A549 treated with Hydrocortisone at 1 μM for 4 hours (cell line): ENCODE measurements around the gene ATP1A2. TPM values are rescaled to one million over a fixed set of nuclear protein-coding genes. Genes with fewer than 3 reads are reported as not detected.

ENCODE experiments used
- total RNA-seq: library from RNA; stranded (reverse); fragments of 200-300 nt; extraction: Qiagen RNA extraction; gene quantifications from 5 replicates; pipeline ENCODE4 v1.2.3, GENCODE V29; 2022

Gene ATP1A2
- total RNA-seq, result 0.06 to 0.20 TPM (median 0.09 TPM) in 5 replicates

GRCh38 chr1:160115545-160116282 is at the start of gene ATP1A2:
Gene ATP1A2 (plus strand): TSS chr1:160115759. CDS start chr1:160115862, 103 bp downstream.

DNA sequence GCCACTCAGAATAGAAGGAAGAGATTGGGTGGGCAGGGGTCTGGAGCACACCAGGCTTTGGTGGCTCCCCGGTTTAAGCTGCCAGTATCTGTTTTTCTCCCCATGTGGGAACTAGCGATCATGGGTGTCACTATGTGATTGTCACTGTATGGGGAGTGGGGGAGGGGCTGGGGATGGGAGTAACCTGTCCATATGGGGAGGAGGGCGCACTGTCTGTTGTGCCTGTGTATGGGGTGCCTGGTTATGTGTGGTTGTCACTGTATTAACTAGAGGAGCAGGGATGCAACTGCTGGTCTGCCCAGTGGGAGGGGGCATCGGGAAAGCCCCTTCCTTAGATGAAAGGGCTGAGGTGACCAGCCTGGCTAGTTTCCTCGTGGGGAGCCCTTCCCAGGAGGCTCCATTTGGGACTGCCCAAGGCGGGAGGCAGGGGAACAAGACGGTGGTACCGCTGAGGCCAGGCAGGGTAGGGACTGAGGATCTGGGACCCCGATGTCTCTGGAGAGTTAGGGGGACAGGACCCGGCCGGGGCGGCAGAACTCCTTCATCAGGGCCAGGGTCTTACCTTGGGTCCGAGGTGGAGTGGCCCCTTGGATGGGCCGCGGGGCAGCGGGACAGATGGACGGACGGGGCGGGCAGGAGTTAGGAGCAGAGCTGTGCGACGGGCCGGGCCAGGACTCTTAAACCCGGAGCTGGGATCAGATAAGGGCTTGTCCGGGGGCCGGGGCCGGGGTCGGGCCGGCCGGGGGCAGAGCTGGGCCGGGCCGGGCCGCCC is 45.9 kb upstream of the ATP1A2 start, which contains the start of gene KCNJ10:
TSS of gene KCNJ10 (minus strand) at position 701 of the 772 bp plus-strand sequence. CDS start 27,628 bp downstream, outside the sequence.

DNA sequence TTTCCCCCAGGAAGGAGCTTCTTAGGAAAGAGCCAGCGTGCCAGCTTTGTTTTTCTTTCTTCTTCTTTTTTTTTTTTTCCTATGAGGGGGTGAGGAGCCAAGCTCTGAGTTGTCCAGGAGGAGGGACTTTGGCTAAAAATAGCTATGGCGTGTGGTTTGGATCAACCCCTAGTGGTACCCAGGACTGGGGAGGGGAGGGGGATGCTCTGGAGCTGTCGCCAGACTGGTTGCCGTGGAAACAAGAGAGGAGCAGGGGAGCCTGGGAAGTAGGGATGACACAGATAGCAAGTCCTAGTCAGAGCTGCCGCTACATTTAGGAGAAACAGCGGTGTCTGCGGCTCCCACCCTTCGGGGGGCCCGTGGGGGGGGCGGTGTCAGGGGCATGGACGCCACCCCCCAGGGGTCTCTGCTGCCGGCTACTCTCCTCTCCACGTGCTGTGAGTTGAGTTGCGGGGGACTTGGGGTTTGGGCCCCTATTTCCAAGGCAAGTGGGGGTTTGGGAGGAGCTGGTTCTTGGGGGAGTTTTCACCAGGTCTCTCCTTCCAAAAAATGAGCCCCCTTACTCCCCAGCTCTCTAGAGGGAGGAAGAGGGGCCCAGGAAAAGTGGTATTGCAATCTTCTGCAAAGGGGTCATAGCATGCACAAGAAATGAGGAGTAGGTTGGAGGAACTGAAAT is 34.2 kb upstream of the ATP1A2 start, which contains the start of gene KCNJ9:
TSS of gene KCNJ9 (plus strand) at position 278 of the 676 bp plus-strand sequence. CDS start 2,493 bp downstream, outside the sequence.

DNA sequence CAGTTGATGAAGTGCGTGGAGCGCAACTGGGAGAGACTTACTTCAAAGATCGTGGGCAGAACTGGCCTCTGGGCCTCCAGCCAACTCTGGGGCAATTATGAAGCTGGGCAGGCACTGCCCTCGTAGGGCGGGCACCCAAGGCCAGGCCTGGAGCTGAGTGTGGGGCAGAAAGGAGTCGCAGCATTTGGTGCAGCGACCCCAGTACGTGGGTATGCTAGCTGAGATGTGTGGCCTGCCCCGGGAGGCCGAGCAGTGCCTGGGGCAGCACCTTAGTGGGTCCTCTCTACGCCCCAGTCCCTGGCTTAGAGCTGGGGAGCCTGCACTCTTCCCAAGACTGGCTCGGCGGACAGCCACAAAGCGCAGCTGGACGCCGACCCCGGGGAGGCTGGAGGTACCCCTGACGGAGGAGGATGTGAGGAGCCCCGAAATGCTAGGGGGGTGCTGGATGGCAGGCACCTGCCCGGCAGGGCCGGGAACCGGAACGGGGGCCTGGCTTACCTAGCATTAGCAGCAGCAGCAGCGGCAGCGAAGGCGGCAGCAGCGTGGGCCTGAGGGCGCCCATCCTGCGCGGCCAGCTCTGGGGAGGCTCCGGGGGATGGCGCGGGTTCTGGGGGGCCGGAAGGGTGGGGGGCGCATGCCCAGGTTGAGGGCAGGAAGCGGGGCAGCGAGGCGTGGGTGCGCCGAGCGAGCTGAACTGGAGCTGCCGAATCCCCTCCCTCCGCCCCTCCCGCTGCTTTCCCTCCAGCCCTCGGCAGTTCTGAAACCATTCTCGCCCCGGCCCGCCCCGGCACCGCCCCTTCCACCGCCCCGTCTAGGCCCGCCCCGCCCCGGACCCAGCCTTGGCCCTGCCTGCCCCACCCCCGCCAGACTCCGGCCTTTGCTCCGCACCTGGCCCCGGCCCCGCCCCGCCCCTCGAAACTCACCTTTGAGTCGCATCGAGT is 17.4 kb upstream of the ATP1A2 start, which contains the start of gene IGSF8:
TSS of gene IGSF8 (minus strand) at position 709 of the 941 bp plus-strand sequence. CDS start at position 562, 147 bp downstream.

GRCh38 chr1:160151303-160151702 is 35.7 kb downstream of the ATP1A2 start, which contains the start of gene ATP1A4:
Gene ATP1A4 (plus strand): TSS chr1:160151603. CDS start chr1:160152041, 438 bp downstream.

DNA sequence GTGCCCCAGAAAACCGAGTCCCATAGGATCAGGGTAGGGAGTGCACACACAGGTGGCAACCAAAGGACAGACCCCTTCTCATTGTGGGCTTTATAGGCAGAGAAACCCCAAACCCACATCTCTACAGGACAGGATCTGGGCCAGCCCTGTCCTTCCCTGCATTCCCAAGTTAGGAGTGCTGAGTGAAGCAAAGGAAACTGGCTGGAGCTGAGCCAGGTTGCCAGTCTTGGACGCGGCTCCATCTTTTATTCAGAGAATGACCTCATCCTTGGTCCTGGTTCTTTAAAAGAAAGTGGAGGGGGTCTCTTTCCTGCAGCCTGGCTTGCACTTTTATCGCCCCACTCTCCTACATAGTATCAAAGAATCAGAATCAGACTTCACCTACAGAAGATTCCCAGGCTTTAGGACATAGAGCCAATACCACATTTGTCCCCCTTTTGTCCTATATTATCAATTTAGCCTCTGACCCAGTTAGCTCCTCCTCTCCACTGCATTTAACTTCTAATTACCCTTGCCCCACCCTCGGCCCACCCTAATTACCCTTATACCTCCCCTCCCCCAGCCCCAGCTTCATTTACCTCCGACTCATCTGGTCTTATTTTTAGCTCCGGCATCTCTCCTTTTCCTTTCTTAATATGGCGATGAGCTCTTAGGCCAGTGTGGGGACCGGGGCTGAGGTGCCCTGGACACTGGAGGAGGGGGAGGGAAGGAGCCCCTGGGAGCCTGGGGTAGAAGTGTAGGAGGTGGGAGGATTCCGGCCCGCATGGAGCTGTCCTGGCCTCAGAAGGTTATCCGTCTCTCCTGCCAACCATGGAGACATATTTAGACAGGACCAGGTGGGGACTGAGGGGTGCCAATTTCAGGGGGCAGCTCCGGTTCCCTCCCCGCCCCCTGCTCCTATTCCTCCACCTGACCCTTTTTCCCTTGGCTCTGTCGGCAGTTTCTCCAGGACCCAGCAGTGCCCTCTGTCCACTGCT is 74.4 kb downstream of the ATP1A2 start, which contains the start of gene CASQ1:
TSS of gene CASQ1 (plus strand) at position 927 of the 977 bp plus-strand sequence. CDS start 177 bp downstream, outside the sequence.

Other genes starting within 250 kb of the ATP1A2 start
- gene CFAP45, start 215.6 kb upstream of the ATP1A2 start, total RNA-seq, result 0.41 to 0.83 TPM (median 0.59 TPM) in 5 replicates
- 973 to 1,035 TPM (median 1,022 TPM) in 5 replicates for gene TAGLN2, start 190.3 kb upstream of the ATP1A2 start, total RNA-seq
- gene IGSF9, start 170.1 kb upstream of the ATP1A2 start, total RNA-seq, result 0.11 to 0.25 TPM (median 0.14 TPM) in 5 replicates
- 0.22 to 0.68 TPM (median 0.56 TPM) in 5 replicates for gene SLAMF9, start 161.5 kb upstream of the ATP1A2 start, total RNA-seq
- 3.7 to 5.7 TPM (median 4.3 TPM) in 5 replicates for gene PIGM, start 83.8 kb upstream of the ATP1A2 start, total RNA-seq
- gene KCNJ10, start 45.6 kb upstream of the ATP1A2 start, total RNA-seq, result not detected in 5 replicates
- gene KCNJ9, start 34.2 kb upstream of the ATP1A2 start, total RNA-seq, result not detected in 5 replicates
- 7.2 to 10.3 TPM (median 8.8 TPM) in 5 replicates for gene IGSF8, start 17.1 kb upstream of the ATP1A2 start, total RNA-seq
- gene ATP1A4, start 35.8 kb downstream of the ATP1A2 start, total RNA-seq, result not detected in 5 replicates
- gene CASQ1, start 74.8 kb downstream of the ATP1A2 start, total RNA-seq, result 0.08 TPM in 1 of 5 replicates, not detected in the others
- gene PEA15, start 89.6 kb downstream of the ATP1A2 start, total RNA-seq, result 166 to 210 TPM (median 183 TPM) in 5 replicates
- gene DCAF8, start 146.8 kb downstream of the ATP1A2 start, total RNA-seq, result 44.4 to 51.6 TPM (median 47.5 TPM) in 5 replicates
- 20.7 to 29.0 TPM (median 24.6 TPM) in 5 replicates for gene PEX19, start 169.4 kb downstream of the ATP1A2 start, total RNA-seq
- 79.9 to 107 TPM (median 85.9 TPM) in 5 replicates for gene COPA, start 227.5 kb downstream of the ATP1A2 start, total RNA-seq
- gene NCSTN, start 227.6 kb downstream of the ATP1A2 start, total RNA-seq, result 42.3 to 49.7 TPM (median 46.6 TPM) in 5 replicates